Motor neuron (in vitro differentiated cells): Measurements from ENCODE around the gene ATRN. TPM values are rescaled to one million over a fixed set of nuclear protein-coding genes. Genes with fewer than 3 reads are reported as not detected.

Source experiments
- ATAC-seq, 8 experiments: fragments of 200-7000 bp; cut with Tn5 transposase; replicated peaks in 6 of 8; 2 replicates each; pipeline ENCODE4 v1.8.0; 2021; ENCODE audit warnings: mild to moderate bottlenecking in 8 of 8, moderate library complexity in 8 of 8
- H3K27ac ChIP-seq, 2 donors: fragments of 250-450 bp; sonication (Bioruptor Pico); 2 replicates each; pipeline ENCODE4 v1.9.0; 2021; ENCODE audit warnings: antibody characterized with exemption in 2 of 2, mild to moderate bottlenecking in 2 of 2, moderate library complexity in 1 of 2
- H3K4me1 ChIP-seq, 2 donors: fragments of 250-450 bp; sonication (Bioruptor Pico); replicated peaks in 1 of 2; 2 replicates each; pipeline ENCODE4 v1.6.1; 2021; ENCODE audit warnings: antibody characterized with exemption in 2 of 2, mild to moderate bottlenecking in 2 of 2, moderate library complexity in 1 of 2
- H3K4me3 ChIP-seq, 5 donors: fragments of 250-450 bp; sonication (Bioruptor Pico); 2 replicates each; pipeline ENCODE4 v1.9.0; 2021; ENCODE audit warnings: antibody characterized with exemption in 5 of 5, mild to moderate bottlenecking in 5 of 5, moderate library complexity in 4 of 5
- WGBS, 10 experiments: fragments of 450-650 bp; shearing (Covaris generic); methylation state at CpG; one replicate each; pipeline ENCODE4 v1.0.0; 2022; 5-methylcytosine and 5-hydroxymethylcytosine counted together
- in situ Hi-C, 9 experiments: fragments of 400-800 bp; cut with MboI; loops; one replicate each; pipeline ENCODE4 v1.15.0; 2021; ENCODE audit warnings: low sequenced_read_pairs in 9 of 9, low pct_unique_long_range_greater_than_20kb in 2 of 9; ENCODE audit not compliant: unreplicated experiment in 9 of 9
- total RNA-seq, 8 experiments: library from RNA; unstranded; fragments of 300-600 nt; gene quantifications; 2 replicates each; pipeline versions ENCODE4 v1.2.3 to v1.2.4, GENCODE V29; 2022

Gene ATRN
- total RNA-seq, 8 experiments from 2014 or later, result 21.7 to 50.0 (median 25.0) TPM

DNA sequence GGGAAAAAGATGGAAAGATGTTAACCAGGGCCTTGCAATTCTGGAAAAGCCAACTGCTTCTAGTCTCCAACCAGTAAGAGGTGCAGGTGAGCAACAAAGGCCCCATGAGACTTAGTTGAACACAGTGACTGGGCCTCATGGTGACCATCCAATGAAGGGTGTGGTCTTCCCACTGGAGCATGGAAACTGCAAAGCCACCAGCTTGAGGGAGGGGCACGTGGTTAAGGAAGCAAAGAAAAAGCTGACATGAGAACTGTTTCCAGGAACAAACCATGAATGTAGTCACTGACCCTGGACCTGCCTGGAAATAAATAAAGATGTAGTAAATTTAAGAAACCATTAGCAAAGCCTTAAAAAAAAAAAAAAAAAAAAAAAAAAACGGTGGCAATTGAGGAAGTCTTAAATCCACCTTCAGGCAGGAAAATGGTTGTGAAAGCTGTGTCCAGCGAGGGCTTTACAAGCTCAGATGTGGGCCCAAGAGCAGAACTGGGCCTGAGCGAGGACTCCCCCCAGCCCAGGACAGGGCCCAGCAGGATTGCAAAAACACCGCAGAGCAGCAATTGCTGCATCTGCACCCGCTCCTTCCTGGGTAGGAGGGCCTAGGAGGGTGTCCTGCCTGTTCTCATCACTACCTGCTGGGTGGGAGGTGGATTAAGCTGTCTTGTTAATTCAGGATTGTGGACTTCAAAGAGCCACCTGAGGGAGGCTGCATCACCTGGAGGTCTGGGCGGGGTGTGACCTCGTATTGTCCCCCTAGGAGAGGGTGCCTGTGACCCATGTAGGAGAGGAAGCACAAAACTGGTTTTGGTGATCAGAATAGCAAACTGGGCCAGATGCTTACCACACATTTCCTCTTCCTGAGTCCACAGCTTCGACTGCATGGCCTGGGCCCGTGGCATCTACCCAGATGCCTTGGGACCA, 182.1 kb downstream of the ATRN start:
- ATAC-seq, result peak in 2 of 8 experiments; percentile 69 to 88
- H3K4me1 ChIP-seq, result no peaks in the 10 kb centered on the region
- H3K27ac ChIP-seq, result no peak overlapping the region
- H3K4me3 ChIP-seq, result no peak overlapping the region
- in situ Hi-C loops, result no loop called here
- 50 to 94% (median 86%) methylated on average over 2 to 8 of the region's 10 CpGs; no CpG with 5 or more reads in 1 of the 10 experiments for WGBS, 10 experiments

- Histone ChIP-seq H3K4me1 (peaks cover 8% of the 10 kb centered on the region in 2 donors), H3K4me3 (no peak overlapping the region), H3K27ac (no peak overlapping the region)
- in situ Hi-C loops, result no loop called here
- no peak for ATAC-seq
- WGBS, 10 experiments, result 0 to 80% (median 73%) methylated on average over 1 to 2 of the region's 2 CpGs; no CpG with 5 or more reads in 5 of the 10 experiments
These were observed 183.1 kb downstream of the ATRN start for GRCh38 chr20:3653921-3654320.

GRCh38 chr20:3654326-3655130, 183.7 kb downstream of the ATRN start:
- in situ Hi-C loops, result no loop called here
- Histone ChIP-seq H3K4me1 (peaks cover 11 to 12% of the 10 kb centered on the region in 2 donors), H3K4me3 (no peak overlapping the region), H3K27ac (no peak overlapping the region)
- no peak for ATAC-seq
- WGBS, 10 experiments, result 26 to 90% (median 60%) methylated on average over 2 to 12 of the region's 17 CpGs; no CpG with 5 or more reads in 1 of the 10 experiments

DNA sequence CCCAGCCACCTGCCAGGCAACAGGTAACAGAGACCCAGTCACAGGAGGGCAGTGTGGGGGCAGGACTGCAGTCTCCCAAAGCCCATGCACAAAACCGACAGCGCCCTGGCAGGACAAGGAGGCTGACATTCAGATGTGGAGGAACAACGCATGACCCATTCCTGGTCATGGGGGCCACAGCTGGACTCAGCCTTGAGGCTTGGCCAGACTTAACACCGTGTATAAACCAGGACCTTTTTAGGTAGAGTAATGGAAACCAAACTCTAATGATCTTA, 184.2 kb downstream of the ATRN start:
- no peak overlapping the region for H3K4me3 ChIP-seq
- 47 to 90% (median 60%) methylated on average over 1 to 2 of the region's 4 CpGs; no CpG with 5 or more reads in 6 of the 10 experiments for WGBS, 10 experiments
- no peak overlapping the region for H3K27ac ChIP-seq
- no peak for ATAC-seq
- H3K4me1 ChIP-seq, result peaks cover 11 to 12% of the 10 kb centered on the region in 2 donors
- in situ Hi-C loops, result no loop called here

GRCh38 chr20:3658019-3658715, 187.3 kb downstream of the ATRN start:
- in situ Hi-C loops, result no loop called here
- 60 to 95% (median 88%) methylated on average over 1 to 3 of the region's 7 CpGs; no CpG with 5 or more reads in 6 of the 10 experiments for WGBS, 10 experiments

DNA sequence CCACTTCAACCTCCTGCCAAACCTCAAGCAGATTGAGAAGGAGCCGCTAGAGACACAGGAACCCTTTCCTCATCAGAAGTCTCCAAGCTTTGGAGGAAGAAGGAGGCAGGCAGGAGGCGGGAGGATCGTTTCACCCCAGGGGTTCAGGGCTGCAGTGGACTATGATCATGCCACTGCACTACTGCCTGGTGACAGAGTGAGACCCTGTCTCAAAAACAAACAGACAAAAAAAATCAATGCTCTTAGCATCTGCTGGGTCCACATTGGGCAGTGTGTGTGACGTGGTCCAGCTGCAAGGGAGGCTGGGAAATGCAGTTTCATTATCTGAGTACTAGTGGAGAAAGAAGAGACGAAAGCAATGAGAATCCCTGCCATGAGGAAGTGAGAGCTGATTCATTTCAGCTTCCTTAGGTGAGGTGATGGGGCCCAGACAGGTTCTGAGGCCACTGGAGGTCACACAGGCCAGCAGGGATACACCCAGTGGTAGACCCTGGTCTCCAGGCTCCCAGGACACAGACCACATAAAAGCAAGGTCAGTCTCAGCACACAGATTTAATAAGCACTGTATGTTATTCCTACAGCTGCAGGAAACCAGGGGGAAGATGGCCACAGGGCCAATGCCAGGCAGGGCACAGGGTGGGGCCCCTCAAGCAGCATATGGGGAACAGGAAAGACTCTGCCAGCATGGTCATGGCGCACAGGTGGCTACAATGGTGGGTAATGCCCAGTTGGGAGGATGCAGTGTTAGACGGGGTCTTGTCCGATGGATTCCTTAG, 188.1 kb downstream of the ATRN start:
- peak in 5 of 8 experiments; percentile 65 to 75 (median 67) for ATAC-seq
- Histone ChIP-seq H3K4me1 (peaks cover 11 to 12% of the 10 kb centered on the region in 2 donors), H3K4me3 (no peak overlapping the region), H3K27ac (peak overlapping the region in 1 of 2 donors; percentile 47)
- 43 to 76% (median 68%) methylated on average over 2 to 5 of the region's 8 CpGs; no CpG with 5 or more reads in 6 of the 10 experiments for WGBS, 10 experiments
- in situ Hi-C loops, result no loop called here

More at GRCh38 chr20:3658019-3658715, 187.3 kb downstream of the ATRN start:
- peak in 4 of 8 experiments; percentile 6 to 20 (median 14) for ATAC-seq
- H3K4me1 ChIP-seq, result peaks cover 11 to 12% of the 10 kb centered on the region in 2 donors
- no peak overlapping the region for H3K4me3 ChIP-seq
- H3K27ac ChIP-seq, result peak overlapping the region in 1 of 2 donors; percentile 47

DNA sequence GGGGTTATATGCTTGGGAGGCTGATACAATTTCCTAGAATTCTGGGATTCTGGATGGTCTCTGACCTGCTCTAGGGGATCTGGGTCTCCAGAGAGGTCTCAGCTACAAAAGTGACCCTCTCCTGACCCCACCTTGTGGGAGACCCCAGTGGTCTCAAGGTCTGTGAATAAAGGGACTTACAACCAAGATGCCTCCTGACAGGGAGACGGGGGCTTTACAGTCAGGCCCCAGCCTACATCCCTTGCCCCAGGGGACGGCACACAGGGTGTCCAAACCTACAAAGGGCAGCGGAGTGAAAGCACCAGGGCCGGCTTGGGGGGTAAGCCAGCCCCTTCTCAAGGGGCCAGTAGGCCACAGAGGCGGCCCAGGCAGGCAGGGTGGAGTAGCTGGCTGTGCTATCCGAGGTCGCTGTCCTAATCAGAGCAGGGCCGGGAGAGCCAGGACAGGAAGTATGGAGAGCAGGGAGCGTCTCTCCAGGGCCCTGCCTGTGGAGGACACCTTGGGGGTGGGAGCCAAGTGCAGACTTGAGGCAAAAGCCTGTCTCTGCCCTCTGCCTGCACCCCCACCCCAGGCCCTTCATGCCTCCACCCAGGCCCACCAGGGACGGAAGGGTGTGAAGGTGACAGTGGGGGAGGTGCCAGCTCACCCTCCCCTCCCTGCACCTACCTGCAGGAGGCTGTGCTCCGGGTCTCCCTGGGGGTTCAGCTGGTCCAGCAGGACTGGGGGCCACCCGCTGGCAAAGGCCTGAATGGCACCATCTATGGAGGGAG, 188.9 kb downstream of the ATRN start:
- no peak overlapping the region for H3K27ac ChIP-seq
- no peak overlapping the region for H3K4me3 ChIP-seq
- H3K4me1 ChIP-seq, result peaks cover 11 to 12% of the 10 kb centered on the region in 2 donors
- in situ Hi-C loops, result no loop called here
- ATAC-seq, result peak in 3 of 8 experiments; percentile 2 to 23 (median 3)
- WGBS, 10 experiments, result 20 to 100% (median 65%) methylated on average over 1 to 11 of the region's 12 CpGs; no CpG with 5 or more reads in 6 of the 10 experiments

DNA sequence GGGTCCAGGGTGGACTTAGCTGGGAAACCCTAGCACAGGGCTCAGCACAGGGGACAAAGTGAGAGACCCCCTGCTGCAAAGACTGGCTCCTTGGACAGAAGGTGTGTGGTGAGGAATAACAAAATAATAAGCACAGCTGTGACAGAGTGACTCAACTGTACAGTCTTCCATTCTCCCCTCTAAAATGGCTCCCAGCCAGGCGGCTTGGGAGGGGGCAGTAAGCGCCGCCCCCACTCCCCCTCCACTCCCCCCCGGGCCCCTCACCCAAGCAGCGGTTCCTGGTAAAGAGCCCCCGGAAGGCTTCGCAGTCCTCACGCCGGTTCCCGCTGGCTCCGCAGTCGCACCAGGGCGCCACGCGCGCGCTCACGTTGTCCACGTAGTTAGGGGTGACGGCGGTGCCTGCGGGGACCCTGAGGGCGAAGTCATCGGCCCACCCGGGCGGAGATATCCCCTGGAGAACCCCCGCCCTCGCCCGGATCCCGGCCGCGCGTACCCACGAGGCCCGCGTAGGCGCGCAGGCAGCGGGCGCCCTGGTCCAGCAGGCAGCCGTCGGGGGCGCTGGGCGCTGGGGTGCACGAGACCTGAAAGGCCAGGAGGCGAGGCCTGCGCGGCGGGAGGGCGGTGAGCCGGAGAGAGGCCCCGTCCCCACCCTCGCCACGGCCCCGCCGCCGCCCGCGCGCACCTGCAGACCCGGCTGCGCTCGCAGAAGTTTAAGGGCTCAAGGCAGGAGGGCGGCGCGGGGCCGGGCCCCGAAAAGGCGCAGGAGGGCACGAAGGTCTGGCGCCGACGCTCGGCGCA, 189.6 kb downstream of the ATRN start:
- Histone ChIP-seq H3K4me1 (peaks cover 11 to 12% of the 10 kb centered on the region in 2 donors), H3K27ac (no peak overlapping the region), H3K4me3 (peak overlapping the region in 2 of 5 donors; percentile 16 to 21)
- ATAC-seq, result peak in 7 of 8 experiments; percentile 20 to 66 (median 58)
- in situ Hi-C loops, result no loop called here
- 2% methylated on average over 9 of the region's 75 CpGs; no CpG with 5 or more reads in 9 of the 10 experiments for WGBS, 10 experiments

DNA sequence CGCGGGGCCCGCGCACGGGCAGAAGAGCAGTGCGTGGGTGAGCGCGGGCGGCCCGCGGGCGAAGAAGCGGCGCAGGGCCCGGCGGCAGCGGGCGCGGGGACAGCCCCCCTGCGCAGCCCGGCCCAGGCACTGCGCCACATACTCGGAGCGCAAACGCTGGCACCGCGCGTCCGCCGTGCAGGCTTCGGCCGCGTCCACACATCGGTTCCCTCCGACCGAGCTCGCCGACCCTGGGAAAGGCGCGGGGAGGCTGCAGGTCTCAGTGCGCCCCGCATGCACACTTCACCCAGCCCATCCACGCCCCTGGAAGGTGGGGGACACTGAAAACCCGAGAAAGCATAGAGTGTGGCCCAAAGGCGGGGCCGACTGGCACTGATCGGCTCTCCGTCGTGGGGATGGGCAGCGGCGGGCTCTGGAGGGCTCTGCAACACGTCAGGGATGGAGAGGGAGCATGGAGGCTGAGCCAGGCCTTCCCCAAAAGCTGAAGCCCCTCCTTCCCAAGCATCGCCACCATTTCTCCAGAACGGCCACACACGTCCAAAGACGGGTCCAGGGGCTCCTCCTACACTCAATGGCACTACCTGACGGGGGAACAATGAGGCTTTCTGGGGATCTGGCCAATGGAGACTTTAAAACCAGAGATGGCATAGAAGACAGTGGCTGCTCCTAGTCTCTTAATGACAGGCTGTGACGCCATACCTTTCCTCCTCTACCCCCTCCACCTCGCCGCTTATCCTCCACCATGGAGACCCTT, 190.4 kb downstream of the ATRN start:
- 0 to 100% (median 51%) methylated on average over 1 to 9 of the region's 60 CpGs; no CpG with 5 or more reads in 6 of the 10 experiments for WGBS, 10 experiments
- H3K27ac ChIP-seq, result no peak overlapping the region
- peak in 7 of 8 experiments; percentile 15 to 37 (median 19) for ATAC-seq
- H3K4me3 ChIP-seq, result peak overlapping the region in 2 of 5 donors; percentile 16 to 21
- in situ Hi-C loops, result no loop called here
- H3K4me1 ChIP-seq, result peaks cover 11 to 12% of the 10 kb centered on the region in 2 donors

GRCh38 chr20:3661814-3662665, 191.2 kb downstream of the ATRN start:
- 20 to 45% (median 40%) methylated on average over 1 to 3 of the region's 12 CpGs; no CpG with 5 or more reads in 6 of the 10 experiments for WGBS, 10 experiments
- Histone ChIP-seq H3K4me1 (peaks cover 11 to 12% of the 10 kb centered on the region in 2 donors), H3K27ac (no peak overlapping the region), H3K4me3 (no peak overlapping the region)
- in situ Hi-C loops, result no loop called here
- no peak for ATAC-seq
